Tibial nerve (tissue), 4 donors: ENCODE data around the gene PELO.

ENCODE experiments used
- EP300 ChIP-seq, 2 donors: sonication (generic); formaldehyde crosslinking; IDR thresholded peaks; one replicate each; pipeline ENCODE4 v1.6.1; 2017; ENCODE audit warnings: antibody characterized with exemption in 2 of 2, mild to moderate bottlenecking in 1 of 2
- POLR2A ChIP-seq, 2 donors: fragments of 450-650 bp; IDR thresholded peaks; one replicate each; pipeline ENCODE4 v1.6.1; 2017; ENCODE audit warnings: antibody characterized with exemption in 2 of 2, mild to moderate bottlenecking in 2 of 2, moderate library complexity in 2 of 2
- TF ChIP-seq, protein P1 (sequence below), 5 experiments: fragments of 200-600 bp in 3 of 5; fragments of 450-650 bp in 2 of 5; sonication (generic) in 3 of 5; IDR thresholded peaks; one replicate each; pipeline ENCODE4 v1.5.1; 2016 to 2019; ENCODE audit warnings: antibody characterized with exemption in 5 of 5, mild to moderate bottlenecking in 3 of 5, moderate library complexity in 2 of 5

GRCh38 chr5:52798938-52799337 lies 11.2 kb downstream of the PELO start:
- TF ChIP-seq POLR2A (IDR thresholded peaks at IDR 0.05): no peak
- TF ChIP-seq, protein P1, sequence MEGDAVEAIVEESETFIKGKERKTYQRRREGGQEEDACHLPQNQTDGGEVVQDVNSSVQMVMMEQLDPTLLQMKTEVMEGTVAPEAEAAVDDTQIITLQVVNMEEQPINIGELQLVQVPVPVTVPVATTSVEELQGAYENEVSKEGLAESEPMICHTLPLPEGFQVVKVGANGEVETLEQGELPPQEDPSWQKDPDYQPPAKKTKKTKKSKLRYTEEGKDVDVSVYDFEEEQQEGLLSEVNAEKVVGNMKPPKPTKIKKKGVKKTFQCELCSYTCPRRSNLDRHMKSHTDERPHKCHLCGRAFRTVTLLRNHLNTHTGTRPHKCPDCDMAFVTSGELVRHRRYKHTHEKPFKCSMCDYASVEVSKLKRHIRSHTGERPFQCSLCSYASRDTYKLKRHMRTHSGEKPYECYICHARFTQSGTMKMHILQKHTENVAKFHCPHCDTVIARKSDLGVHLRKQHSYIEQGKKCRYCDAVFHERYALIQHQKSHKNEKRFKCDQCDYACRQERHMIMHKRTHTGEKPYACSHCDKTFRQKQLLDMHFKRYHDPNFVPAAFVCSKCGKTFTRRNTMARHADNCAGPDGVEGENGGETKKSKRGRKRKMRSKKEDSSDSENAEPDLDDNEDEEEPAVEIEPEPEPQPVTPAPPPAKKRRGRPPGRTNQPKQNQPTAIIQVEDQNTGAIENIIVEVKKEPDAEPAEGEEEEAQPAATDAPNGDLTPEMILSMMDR (IDR thresholded peaks at IDR 0.05): no peak
- TF ChIP-seq EP300 (IDR thresholded peaks at IDR 0.05): no peak
